GM21381 (cell line): Measurements from ENCODE around the gene ZNF480.
"Not testable (repeated sequence)": the region's sequence is repeated elsewhere in the genome, so short reads cannot be mapped to it uniquely, and the experiment has no call there.

ENCODE experiments used
- ATAC-seq: cut with Tn5 transposase; IDR thresholded peaks from one replicate; pipeline ENCODE4 v1.9.1; 2021; ENCODE audit warnings: mild to moderate bottlenecking, moderate library complexity; ENCODE audit not compliant: unreplicated experiment

The ZNF480 gene

DNA sequence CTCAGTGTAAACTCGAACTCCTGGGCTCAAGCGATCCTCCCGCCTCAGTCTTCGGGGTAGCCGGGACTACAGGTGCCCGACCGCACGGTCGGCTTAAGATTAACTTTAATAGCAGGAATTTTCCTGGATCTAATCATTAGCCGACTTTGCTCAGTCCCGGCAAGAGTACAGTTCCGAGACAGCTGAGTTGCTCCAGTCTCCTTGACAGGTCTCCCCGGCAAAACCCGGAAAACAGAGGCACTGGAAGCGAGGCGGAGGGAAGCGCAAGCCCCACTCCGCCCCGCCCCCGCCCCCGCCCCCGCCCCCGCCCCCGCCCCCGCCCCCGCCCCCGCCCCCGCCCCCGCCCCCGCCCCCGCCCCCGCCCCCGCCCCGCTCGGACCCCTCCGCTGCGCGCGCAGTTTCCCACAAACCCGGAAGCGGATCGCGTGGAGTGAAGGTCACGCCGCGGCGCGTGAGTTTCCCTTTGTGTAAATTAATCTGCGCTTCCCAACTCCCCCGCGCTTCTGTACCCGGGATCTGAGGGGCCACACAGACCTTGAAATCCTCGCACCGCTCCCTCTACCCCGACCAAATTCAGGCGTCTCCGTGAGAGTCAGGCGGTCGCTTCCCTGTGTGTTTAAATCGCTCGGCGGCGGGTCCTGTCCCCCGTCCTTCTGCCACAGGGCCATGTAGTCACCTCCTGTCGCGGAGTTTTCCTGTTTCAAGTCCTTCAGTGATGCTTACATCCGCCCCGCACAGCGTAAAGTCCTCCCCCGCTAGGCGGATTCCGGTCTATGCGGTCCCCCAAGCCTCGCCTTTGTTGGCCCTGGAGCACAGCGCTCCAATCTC, at the start of gene ZNF480:
Gene ZNF480 (plus strand): TSS at position 397 of the 828 bp plus-strand sequence. CDS start 3,244 bp downstream, outside the sequence.
- ATAC-seq = peak; percentile 60

GRCh38 chr19:52248241-52248640, 48.7 kb upstream of the ZNF480 start:
- ATAC-seq = no peak

DNA sequence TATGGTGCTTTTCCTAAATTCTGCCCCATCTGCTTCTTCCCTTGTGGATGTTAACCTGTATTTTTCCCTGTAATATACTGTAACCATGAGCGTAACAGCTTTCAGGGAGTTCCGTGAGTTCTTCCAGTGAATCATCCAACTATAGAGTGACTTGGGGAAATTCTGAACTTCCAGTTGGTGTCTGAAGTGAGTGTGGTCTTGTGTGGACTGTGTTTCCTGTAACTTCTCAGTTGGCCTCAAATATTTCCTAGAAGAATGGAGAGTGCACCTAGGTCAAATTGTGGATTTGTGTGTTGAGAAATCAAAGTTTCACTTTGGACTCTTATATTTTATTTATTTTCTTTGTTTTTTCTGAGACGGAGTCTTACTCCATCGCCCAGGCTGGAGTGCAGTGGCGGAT, 38.5 kb upstream of the ZNF480 start:
- no peak for ATAC-seq

- not testable (repeated sequence) for ATAC-seq
Observed at GRCh38 chr19:52265556-52265955, 31.4 kb upstream of the ZNF480 start.

- ATAC-seq = peak; percentile 98
Observed at GRCh38 chr19:52269338-52270261, 27.4 kb upstream of the ZNF480 start, which contains the start of gene ZNF766. Gene ZNF766 (plus strand): TSS chr19:52269587. CDS start chr19:52269614, 27 bp downstream.

DNA sequence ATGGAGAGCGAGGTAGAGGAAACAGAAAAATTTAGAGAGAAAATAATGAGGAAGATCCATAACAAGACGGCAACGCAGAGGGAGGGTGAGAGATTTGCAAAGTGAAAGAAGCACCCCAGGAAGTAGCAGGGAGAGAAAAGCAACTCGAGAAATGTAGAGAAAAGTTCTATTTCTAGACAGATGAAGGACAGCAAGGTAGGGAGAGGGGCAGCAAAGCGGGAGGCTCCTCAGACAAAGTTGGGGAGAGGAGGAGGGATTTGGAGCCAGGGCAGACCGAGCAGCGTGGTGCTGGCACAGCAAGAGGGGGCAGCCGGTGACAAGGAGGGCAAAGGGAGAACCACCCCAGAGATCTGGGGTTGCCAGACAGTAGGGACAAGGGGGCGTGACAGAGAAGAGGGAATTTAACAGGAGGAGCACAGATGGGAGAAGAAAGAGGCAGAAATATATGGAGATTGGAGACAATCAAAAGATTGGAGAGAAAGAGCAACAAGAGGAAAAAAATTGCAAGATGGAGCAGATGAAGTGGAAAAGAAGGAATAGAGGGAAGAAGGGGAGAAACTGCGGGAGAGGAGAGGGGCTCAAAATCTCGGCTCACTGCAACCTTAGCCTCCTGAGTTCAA, 26.6 kb upstream of the ZNF480 start:
- no peak for ATAC-seq

DNA sequence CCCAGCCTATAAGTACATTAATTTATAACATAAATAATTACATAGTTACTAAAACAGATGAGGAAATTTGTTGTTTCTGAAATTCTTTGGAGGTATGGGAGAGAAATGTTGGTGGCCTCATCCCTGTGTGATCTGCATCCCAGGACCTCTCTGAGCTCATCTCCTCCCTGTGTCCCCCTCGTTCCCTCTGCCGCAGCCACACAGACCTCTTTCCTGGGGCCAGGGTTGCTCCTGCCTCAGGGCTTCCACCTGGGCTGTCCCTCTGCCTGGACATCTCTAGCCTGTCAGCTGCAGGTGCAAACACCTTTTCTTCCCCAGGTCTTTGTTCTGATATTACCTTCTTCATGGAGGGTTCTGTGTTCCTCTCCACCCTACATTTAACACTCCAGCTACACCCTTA, 23.7 kb upstream of the ZNF480 start:
- ATAC-seq = no peak

DNA sequence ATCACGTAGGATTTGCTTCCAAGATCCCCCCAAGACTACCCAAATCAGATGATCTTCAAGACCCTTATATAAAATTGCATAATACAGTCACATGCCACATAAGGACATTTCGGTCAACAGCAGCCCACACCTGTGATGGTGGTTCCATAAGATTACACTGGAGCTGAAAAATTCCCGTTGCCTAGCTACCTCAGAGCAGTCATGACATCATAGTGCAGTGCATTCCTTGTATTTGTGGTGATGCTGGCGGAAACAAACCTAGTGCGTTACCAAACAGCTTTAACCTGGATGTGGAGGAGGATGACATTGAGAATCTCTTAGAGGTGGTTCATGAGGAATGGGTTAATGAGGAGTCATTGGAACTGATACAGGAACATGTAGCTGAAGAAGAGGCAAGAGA, 22.8 kb upstream of the ZNF480 start:
- no peak for ATAC-seq

- no peak for ATAC-seq
Observed at GRCh38 chr19:52275988-52276387, 21.0 kb upstream of the ZNF480 start.

DNA sequence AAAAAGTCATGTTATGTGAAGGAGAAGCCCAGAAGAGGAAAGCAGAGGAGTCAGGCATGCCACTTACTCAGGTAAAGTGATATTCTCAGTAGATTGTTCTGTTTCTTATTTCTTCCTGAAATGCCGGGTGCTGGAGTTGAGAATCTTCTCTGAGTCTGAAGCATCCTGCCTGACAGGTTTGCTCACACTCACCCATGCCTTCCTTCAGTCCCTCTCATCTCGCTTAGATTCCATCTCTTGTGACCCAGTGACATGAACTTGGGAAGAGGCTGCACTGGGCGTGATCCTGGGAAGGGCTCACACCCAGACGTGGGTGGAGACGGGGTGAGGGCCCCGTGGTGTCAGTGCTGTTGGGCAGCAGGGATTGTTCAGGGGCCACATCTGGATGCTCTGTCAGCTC, 19.5 kb upstream of the ZNF480 start:
- no peak for ATAC-seq

GRCh38 chr19:52286256-52286655, 10.7 kb upstream of the ZNF480 start:
- ATAC-seq = no peak

DNA sequence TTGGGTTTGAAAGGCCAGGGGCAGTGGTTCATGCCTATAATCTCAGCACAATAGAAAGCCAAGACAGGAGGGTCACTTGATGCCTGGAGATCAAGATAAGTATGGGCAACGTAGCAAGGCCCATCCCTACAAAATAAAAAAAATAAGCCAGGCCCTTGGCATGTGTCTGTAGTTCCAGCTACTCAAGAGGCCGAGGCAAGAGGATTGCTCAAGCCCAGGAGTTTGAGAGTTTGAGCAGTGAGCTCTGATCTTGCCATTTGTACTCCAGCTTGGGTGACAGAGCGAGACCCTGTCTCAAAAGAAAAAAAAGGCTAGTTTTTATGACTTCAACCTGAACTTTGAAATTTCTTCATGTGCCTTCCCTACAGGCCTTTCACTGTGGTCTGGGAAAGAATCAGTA, 5.2 kb upstream of the ZNF480 start:
- ATAC-seq = no peak

DNA sequence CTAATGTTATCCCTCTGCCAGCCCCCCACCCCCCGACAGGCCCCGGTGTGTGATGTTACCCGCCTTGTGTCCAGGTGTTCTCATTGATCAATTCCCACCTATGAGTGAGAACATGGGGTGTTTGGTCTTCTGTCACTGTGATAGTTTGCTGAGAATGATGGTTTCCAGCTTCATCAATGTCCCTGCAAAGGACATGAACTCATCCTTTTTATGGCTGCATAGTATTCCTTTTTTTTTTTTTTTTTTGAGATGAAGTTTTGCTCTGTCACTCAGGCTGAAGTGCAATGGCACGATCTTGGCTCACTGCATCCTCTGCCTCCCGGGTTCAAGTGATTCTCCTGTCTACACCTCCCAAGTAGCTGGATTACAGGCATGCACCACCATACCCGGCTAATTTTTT, 4.0 kb upstream of the ZNF480 start:
- ATAC-seq = not testable (repeated sequence)

DNA sequence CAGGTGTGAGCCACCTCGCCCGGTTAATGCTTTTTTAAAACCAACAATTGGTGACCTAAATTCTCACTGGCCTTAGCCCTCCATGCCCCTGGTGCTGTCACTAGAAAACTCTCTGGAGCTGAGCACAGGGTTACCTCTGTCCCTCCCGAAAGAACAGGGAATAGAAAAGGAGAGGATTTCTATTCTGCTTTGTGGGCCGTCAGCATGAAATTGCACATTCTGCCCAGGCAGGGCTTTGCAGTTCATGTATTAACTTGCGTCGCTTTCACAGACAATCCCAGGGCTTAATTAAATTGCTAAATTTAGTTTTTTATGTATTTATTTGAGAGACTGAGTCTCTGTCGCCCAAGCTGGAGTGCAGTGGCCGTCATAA, 583 bp upstream of the ZNF480 start:
- no peak for ATAC-seq

GRCh38 chr19:52297601-52298364, 814 bp downstream of the ZNF480 start:
- ATAC-seq = peak; percentile 8

- ATAC-seq = no peak
Observed at GRCh38 chr19:52307275-52307674, 10.3 kb downstream of the ZNF480 start.

DNA sequence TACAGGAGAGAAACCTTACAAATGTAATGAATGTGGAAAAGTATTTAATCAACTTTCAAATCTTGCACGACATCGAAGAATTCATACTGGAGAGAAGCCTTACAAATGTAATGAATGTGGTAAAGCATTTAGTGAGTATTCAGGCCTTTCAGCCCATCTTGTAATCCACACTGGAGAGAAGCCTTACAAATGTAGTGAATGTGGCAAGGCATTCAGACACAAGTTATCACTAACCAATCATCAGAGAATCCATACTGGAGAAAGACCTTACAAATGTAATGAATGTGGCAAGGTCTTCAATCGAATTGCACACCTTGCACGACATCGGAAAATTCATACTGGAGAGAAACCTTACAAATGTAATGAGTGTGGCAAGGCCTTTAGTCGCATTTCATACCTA, 25.5 kb downstream of the ZNF480 start:
- ATAC-seq = no peak

DNA sequence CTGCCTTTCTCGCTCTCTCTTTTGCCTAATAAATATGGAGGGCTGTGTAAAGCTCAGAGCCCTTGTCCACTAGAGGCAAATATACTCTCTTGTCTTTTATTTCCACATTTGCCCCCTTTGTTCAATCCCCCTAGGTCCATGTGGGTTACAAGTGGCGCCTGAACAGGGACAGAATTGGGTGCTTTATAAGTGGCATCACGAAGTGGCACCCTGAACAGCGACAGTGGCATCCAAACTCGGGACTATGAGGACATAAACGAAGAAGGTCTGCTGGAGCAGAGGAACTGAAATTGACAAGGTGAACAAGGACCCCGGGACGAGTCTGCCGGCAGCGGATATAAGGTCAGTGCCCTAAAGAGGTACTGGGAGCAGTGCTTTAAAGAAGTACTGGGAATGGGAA, 34.8 kb downstream of the ZNF480 start:
- ATAC-seq = no peak

GRCh38 chr19:52335768-52336116, 38.8 kb downstream of the ZNF480 start:
- no peak for ATAC-seq

DNA sequence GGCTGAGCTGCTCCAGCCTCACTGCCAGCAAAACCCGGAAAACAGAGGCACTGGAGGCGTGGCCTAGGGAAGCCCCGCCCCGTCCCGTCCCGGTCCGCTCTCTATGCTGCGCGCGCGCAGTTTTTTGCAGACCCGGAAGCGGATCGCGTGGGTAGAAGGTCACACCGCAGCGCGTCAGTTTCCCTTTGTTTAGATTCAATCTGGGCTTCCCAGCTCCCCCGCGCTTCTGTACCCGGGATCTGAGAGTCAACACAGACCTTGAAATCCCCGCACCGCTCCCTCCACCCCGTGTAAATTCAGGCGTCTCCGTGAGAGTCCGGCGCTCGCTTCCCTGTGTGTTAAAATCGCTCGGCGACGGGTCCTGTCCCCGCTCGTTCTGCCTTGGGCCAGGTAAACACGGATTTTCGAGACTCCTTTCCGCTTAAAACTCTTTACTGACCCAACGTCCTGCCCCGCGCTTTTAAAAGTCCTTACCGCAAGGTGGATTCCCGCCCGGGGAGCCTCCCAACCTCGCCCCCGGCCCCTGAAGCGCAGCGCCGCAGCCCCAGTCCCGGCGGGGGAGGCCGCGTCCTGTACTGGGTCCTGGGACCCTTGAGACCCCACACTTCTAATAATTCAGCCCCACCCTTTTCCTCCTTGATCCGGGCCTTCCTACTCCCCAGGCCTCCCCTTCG, 39.3 kb downstream of the ZNF480 start, which contains the start of gene ZNF610:
Gene ZNF610 (plus strand): TSS at position 127 of the 674 bp plus-strand sequence. CDS start 12,930 bp downstream, outside the sequence.
- no peak for ATAC-seq
